ENCODE measurements around the gene ARCN1.

Gene ARCN1

GRCh38 chr11:118621784-118622375 lies 49.7 kb downstream of the ARCN1 start:
- no peak for DNase-seq (ENCODE audit: low read depth)

- no peak for DNase-seq (ENCODE audit: low read depth)
These were observed 50.4 kb downstream of the ARCN1 start for GRCh38 chr11:118622376-118623268.

- no peak for DNase-seq (ENCODE audit: low read depth)
These were observed 51.1 kb downstream of the ARCN1 start for GRCh38 chr11:118623269-118623655.

- no peak for DNase-seq (ENCODE audit: low read depth)
These were observed 53.0 kb downstream of the ARCN1 start for GRCh38 chr11:118625036-118625690.

GRCh38 chr11:118625976-118626375 lies 53.8 kb downstream of the ARCN1 start:
- no peak for DNase-seq (ENCODE audit: low read depth)

GRCh38 chr11:118627566-118627965 lies 55.4 kb downstream of the ARCN1 start:
- no peak for DNase-seq (ENCODE audit: low read depth)

GRCh38 chr11:118628031-118628430 lies 55.8 kb downstream of the ARCN1 start:
- no peak for DNase-seq (ENCODE audit: low read depth)

GRCh38 chr11:118628432-118628831 lies 56.2 kb downstream of the ARCN1 start:
- no peak for DNase-seq (ENCODE audit: low read depth)

- DNase-seq (ENCODE audit: low read depth): no peak
These were observed 56.8 kb downstream of the ARCN1 start for GRCh38 chr11:118628861-118629549.

GRCh38 chr11:118629761-118630661 lies 57.8 kb downstream of the ARCN1 start:
- DNase-seq (ENCODE audit: low read depth): no peak

- no peak for DNase-seq (ENCODE audit: low read depth)
These were observed 59.1 kb downstream of the ARCN1 start for GRCh38 chr11:118631142-118631909.

- no peak for DNase-seq (ENCODE audit: low read depth)
These were observed 60.5 kb downstream of the ARCN1 start for GRCh38 chr11:118632577-118633318.

GRCh38 chr11:118633319-118633690 lies 61.1 kb downstream of the ARCN1 start:
- no peak for DNase-seq (ENCODE audit: low read depth)

- DNase-seq (ENCODE audit: low read depth): no peak
These were observed 61.8 kb downstream of the ARCN1 start for GRCh38 chr11:118633979-118634378.

GRCh38 chr11:118634431-118635236 lies 62.4 kb downstream of the ARCN1 start:
- DNase-seq (ENCODE audit: low read depth): no peak

GRCh38 chr11:118635237-118635591 lies 63.0 kb downstream of the ARCN1 start:
- no peak for DNase-seq (ENCODE audit: low read depth)

- no peak for DNase-seq (ENCODE audit: low read depth)
These were observed 63.4 kb downstream of the ARCN1 start for GRCh38 chr11:118635642-118636041.

GRCh38 chr11:118636569-118637290 lies 64.5 kb downstream of the ARCN1 start:
- no peak for DNase-seq (ENCODE audit: low read depth)

Data from activated T-cell treated with anti-CD3 and anti-CD28 coated beads for 1 hour (primary cell).